Sciatic nerve (tissue), 2 donors: ENCODE results near the gene UBE3B. TPM values are rescaled to one million over a fixed set of nuclear protein-coding genes. Genes with fewer than 3 reads are reported as not detected.
A peak's percentile ranks its signal among the peaks of the same experiment; 100 is the strongest.
"Not testable (repeated sequence)": the region's sequence is repeated elsewhere in the genome, so short reads cannot be mapped to it uniquely, and the experiment has no call there.

Source experiments
- ATAC-seq: fragments of 200-7000 bp; cut with Tn5 transposase; one replicate; pipeline ENCODE4 v1.9.1; 2020; ENCODE audit warnings: mild to moderate bottlenecking, moderate library complexity
- DNase-seq: peaks from one replicate; pipeline ENCODE4 v3.0.0-alpha.2; 2020; ENCODE audit warnings: low spot score
- intact Hi-C: fragments of 100-400 bp; cut with DNase I; formaldehyde crosslinking; loops from one replicate; pipeline ENCODE4 v1.14.2; 2022
- total RNA-seq: library from RNA; stranded (reverse); fragmentation: NEBNext Ultra II Directional; extraction: Animal tissue kit (Norgen Biotek cat#: 25700); gene quantifications from one replicate; pipeline ENCODE4 v1.2.1, GENCODE V29; 2021
- donor health status: DM: no; HTN: no; CAD: no.
- donor health status: DM: no; HTN: no; CAD: no.

UBE3B gene
- total RNA-seq = 40.4 TPM

- ATAC-seq (peak; percentile 99), DNase-seq (peak; percentile 94)
- intact Hi-C loops = no loop called here
These were observed at the start of gene UBE3B, which contains the start of gene KCTD10 for GRCh38 chr12:109477185-109477962. UBE3B (plus strand) TSS chr12:109477634; CDS start chr12:109483552, 5,918 bp downstream. KCTD10 (minus strand) TSS chr12:109477300; CDS start chr12:109477262, 38 bp downstream.

GRCh38 chr12:109428037-109428629 is 49.3 kb upstream of the UBE3B start:
- intact Hi-C loops = loop anchor here (1.0 to 10.0 kb wide), 2 partner anchors 26 to 347 kb away; no protein-coding TSS in a partner anchor
- ATAC-seq = peak; percentile 91
- DNase-seq = peak; percentile 90

- ATAC-seq, DNase-seq: not testable (repeated sequence)
- intact Hi-C loops = loop anchor here (1.0 to 10.0 kb wide), 2 partner anchors 25 to 346 kb away; no protein-coding TSS in a partner anchor
These were observed 48.6 kb upstream of the UBE3B start for GRCh38 chr12:109428804-109429203.

GRCh38 chr12:109430244-109430643 is 47.2 kb upstream of the UBE3B start:
- DNase-seq (no peak), ATAC-seq (no peak)
- intact Hi-C loops = no loop called here

GRCh38 chr12:109432431-109432830 is 45.0 kb upstream of the UBE3B start:
- DNase-seq (no peak), ATAC-seq (no peak)

GRCh38 chr12:109432842-109433304 is 44.6 kb upstream of the UBE3B start:
- intact Hi-C loops = no loop called here
- peak; percentile 91 for DNase-seq
- peak; percentile 86 for ATAC-seq

More at GRCh38 chr12:109432431-109432830, 45.0 kb upstream of the UBE3B start:
- intact Hi-C loops = no loop called here

- no peak for DNase-seq
- peak; percentile 63 for ATAC-seq
- intact Hi-C loops = no loop called here
These were observed 43.8 kb upstream of the UBE3B start for GRCh38 chr12:109433618-109434017.

- ATAC-seq (no peak), DNase-seq (no peak)
- intact Hi-C loops = no loop called here
These were observed 42.9 kb upstream of the UBE3B start for GRCh38 chr12:109434582-109434981.

GRCh38 chr12:109435428-109436187 is 41.8 kb upstream of the UBE3B start:
- intact Hi-C loops = no loop called here
- DNase-seq = no peak
- no peak for ATAC-seq

- no peak for DNase-seq
- intact Hi-C loops = no loop called here
- no peak for ATAC-seq
These were observed 41.3 kb upstream of the UBE3B start for GRCh38 chr12:109436188-109436560.

GRCh38 chr12:109439181-109439580 is 38.3 kb upstream of the UBE3B start:
- intact Hi-C loops = no loop called here
- ATAC-seq (no peak), DNase-seq (no peak)

GRCh38 chr12:109439951-109440350 is 37.5 kb upstream of the UBE3B start:
- intact Hi-C loops = not testable (repeated sequence)

GRCh38 chr12:109440851-109441490 is 36.5 kb upstream of the UBE3B start:
- no peak for ATAC-seq
- no peak for DNase-seq
- intact Hi-C loops = no loop called here

More at GRCh38 chr12:109439951-109440350, 37.5 kb upstream of the UBE3B start:
- not testable (repeated sequence) for ATAC-seq, DNase-seq

- intact Hi-C loops = no loop called here
- DNase-seq (no peak), ATAC-seq (peak; percentile 46)
These were observed 33.6 kb upstream of the UBE3B start for GRCh38 chr12:109443794-109444193.

GRCh38 chr12:109444259-109444658 is 33.2 kb upstream of the UBE3B start:
- intact Hi-C loops = no loop called here
- ATAC-seq = peak; percentile 87
- no peak for DNase-seq

GRCh38 chr12:109445191-109445609 is 32.2 kb upstream of the UBE3B start:
- DNase-seq (no peak), ATAC-seq (peak; percentile 63)
- intact Hi-C loops = no loop called here

GRCh38 chr12:109446869-109447268 is 30.6 kb upstream of the UBE3B start:
- ATAC-seq = no peak
- intact Hi-C loops = no loop called here
- DNase-seq = no peak

- ATAC-seq (no peak), DNase-seq (no peak)
- intact Hi-C loops = no loop called here
These were observed 30.0 kb upstream of the UBE3B start for GRCh38 chr12:109447482-109447881.

GRCh38 chr12:109448272-109448671 is 29.2 kb upstream of the UBE3B start:
- DNase-seq = no peak
- intact Hi-C loops = no loop called here
- ATAC-seq = no peak
